HG02759 (cell line): ENCODE data around the gene JOSD2.

ENCODE experiments used
- ATAC-seq: cut with Tn5 transposase; IDR thresholded peaks from one replicate; pipeline ENCODE4 v1.9.1; 2021; ENCODE audit warnings: mild to moderate bottlenecking, moderate library complexity; ENCODE audit not compliant: unreplicated experiment

JOSD2 gene

DNA sequence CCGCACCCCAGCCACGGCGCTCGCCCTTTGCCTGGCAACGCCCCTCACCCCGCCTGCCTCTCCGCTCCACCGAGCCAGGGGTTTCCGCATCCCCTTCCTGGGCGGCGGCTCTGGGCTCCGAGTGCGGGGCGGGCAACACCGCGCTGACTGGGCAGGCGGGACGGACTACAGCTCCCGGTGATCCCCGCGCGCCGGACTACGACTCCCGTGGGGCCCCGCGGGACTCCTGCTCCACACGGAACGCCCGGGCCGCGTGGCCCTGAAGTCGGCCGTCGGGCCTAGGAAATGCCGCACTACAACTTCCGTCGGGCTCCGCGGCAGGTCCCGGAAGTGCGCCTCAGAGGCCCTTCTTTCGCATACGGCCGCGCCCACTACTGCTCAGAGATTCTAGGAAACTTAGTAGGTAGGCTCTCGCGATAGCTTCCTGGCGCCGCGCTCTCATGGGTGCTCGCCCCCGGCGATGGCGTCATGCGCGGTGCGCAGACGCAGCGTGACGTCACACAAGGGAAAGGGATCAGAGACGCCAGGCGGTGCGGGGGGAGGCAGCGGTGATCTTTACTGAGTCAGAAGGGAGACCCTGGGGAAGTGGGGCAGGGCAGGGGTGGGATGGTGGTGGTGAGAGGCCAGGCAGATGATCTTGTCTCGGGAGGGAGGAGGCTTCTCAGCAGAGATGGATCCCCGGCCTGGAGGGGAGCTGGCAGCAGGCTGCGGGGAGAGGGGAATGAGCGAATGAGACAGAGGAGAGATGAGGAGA, at the start of gene JOSD2:
TSS of gene JOSD2 (minus strand) at position 123 of the 754 bp plus-strand sequence. CDS start 760 bp downstream, outside the sequence.
- ATAC-seq, result peak; percentile 90

- ATAC-seq, result no peak
These were observed 48.6 kb upstream of the JOSD2 start for GRCh38 chr19:50559636-50560035.

GRCh38 chr19:50558449-50558848, 47.5 kb upstream of the JOSD2 start:
- no peak for ATAC-seq

- ATAC-seq, result no peak
These were observed 47.0 kb upstream of the JOSD2 start for GRCh38 chr19:50558039-50558438.

- ATAC-seq, result no peak
These were observed 46.1 kb upstream of the JOSD2 start for GRCh38 chr19:50557009-50557613.

DNA sequence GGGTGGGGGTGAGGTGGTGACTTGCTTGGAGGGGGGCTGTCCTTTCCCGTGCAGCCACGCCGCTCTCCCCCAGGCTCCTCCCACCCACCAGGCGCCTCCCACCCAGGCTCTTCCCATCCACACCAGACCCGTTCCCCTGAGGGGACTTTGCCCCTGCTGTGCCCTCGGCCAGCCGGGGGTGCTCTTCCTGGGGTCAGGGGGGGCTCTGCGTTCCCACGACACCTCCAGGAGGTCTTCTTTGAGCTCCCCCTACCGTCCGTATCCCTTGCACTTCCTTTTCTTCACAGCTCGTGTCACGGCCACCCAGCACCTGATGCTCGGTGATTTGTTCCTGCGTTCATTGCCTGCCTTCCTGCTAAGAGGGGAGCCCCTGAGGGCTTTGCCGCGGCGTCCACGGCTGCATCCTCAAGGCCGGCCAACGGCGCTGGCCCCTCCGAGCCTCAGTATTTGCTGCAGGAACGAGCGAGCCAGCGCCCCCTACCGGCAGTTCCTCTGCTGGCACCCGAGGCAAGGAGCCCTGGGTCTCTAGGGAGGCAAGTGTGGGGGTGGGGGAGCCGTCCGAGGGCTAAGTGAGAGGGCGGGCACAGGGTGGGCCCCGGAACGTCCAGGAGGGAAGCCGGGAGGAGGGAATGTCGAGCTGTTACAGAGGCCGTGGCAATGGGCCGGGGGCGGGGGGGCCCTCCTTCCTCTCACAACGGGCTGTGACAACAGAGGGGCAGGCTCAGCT, 45.5 kb upstream of the JOSD2 start:
- no peak for ATAC-seq

DNA sequence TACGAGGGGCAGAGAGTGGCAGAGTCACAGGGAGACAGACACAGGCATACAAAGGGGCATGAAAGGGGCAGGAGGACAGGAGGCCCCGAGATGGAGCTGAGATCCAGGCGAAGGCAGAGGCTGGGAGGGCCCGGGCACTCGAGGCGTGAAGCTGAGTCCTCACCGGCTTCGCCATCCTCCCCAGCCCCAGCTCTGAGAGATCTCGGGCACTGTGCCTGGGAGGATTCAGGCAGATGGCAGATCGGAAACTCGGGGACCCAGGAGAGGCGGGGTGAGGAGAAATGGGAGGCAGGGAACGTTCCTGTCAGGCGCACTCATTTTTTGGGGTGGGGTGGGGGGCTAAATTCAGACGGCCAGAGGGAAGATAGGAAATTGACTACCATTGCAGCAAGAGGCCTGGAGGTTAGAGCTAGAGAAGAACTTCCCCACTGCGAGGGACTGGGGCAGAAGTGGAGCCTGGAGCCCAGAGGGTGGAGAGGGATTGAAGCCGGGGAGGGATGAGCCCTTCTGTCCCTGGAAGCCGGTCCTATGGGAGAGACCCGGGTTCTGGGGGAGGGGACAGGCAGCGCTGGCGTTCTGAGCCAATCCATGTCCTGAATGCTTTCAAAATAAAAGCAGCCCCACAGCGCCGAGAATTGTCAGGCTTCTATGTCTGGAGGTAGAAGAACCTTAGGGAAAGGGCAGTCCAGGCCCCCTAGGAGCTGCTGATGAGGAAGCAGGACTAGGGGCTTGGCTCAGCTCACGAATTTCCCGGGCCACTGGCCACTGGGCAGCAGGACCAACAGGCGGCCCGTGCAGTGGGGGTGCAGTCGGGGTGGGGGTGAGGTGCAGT, 44.7 kb upstream of the JOSD2 start:
- no peak for ATAC-seq

- ATAC-seq, result no peak
These were observed 44.0 kb upstream of the JOSD2 start for GRCh38 chr19:50555033-50555432.

GRCh38 chr19:50554212-50554611, 43.2 kb upstream of the JOSD2 start:
- ATAC-seq, result no peak

GRCh38 chr19:50553134-50553703, 42.2 kb upstream of the JOSD2 start:
- ATAC-seq, result no peak

DNA sequence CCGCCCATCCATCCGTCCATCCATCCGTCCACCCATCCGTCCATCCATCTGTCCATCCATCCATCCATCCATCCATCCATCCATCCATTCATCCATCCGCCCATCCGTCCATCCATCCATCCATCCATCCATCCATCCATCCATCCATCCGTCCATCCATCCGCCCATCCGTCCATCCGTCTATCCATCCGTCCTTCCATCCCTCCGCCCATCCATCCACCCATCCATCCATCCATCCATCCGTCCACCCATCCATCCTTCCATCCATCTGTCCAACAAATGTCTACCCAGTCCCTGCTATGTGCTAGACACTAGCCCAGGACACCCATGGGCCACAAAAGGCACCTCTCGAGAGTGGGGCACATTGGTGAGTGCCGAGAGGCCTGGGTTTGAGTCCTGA, 41.5 kb upstream of the JOSD2 start:
- ATAC-seq, result no peak

DNA sequence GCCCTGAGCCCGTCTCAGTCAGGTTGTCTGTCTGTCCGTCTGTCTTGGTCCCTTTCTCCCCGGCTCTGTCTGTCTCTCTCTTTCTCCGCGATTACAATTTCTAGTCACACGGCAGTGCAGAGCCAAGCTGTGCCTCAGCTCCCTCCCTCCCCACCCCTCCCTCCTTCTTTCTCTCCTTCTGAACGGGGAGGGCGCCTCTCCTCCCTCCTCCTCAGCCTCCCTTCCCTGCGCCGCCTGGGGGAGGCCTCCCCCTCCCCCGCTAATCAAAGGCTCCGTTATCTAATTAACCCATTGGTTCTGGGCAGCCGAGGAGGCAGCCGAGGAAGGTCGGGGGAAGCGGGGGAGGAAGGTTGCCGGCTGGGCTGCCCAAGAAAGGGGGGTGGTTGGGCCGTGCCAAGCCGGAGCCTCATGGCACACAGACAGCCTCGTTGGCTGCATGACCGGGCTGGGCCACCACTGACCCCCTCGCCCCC, 40.8 kb upstream of the JOSD2 start:
- no peak for ATAC-seq

GRCh38 chr19:50551034-50551714, 40.2 kb upstream of the JOSD2 start:
- no peak for ATAC-seq

DNA sequence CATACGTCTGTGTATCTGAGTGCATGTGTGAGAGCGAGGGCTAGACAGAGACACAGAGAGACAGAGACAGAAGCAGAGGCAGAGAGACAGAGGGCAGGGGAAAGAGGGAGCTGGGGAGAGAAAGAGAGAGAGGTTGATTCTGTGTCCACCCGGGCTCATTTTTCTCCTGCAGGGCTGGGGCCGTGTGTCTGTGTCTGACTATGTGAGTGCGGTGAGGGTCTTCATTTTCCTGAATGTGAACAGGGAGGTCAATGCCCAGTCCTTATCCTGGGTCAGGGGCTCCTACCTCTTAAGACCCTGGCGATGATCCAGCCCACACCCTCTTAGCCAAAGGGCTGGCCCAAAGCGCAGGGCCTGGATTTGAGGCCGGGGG, 39.6 kb upstream of the JOSD2 start:
- ATAC-seq, result no peak

DNA sequence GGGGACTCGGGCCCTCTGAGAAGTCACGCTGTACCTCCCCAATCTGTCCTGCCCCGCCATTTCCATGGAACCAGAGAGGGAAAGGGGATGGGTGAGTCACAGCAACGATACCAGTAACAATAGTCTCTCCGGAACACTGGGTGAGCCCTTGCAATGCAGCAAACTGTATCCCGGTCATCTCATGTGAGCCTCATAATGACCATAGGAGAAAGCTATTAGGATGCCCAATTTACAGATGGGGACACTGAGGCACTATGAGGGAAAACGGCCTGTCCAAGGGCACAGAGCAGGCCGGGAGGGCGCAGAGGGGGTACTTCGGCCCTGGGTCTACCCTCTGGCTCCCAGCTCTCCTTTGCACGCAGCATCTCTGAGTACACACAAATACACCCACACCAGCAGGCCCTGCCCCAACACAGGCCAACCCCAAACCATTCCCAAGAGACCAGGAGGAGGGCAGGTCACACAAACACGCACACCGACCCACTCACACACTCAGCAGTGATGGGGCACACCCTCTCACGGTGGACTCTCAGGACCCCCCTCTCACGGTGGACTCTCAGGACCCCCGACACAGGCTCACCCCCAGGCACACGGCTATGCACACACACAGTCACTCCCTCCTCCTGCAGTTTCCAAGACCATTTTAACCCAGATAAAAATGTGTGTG, 39.1 kb upstream of the JOSD2 start:
- ATAC-seq, result no peak

DNA sequence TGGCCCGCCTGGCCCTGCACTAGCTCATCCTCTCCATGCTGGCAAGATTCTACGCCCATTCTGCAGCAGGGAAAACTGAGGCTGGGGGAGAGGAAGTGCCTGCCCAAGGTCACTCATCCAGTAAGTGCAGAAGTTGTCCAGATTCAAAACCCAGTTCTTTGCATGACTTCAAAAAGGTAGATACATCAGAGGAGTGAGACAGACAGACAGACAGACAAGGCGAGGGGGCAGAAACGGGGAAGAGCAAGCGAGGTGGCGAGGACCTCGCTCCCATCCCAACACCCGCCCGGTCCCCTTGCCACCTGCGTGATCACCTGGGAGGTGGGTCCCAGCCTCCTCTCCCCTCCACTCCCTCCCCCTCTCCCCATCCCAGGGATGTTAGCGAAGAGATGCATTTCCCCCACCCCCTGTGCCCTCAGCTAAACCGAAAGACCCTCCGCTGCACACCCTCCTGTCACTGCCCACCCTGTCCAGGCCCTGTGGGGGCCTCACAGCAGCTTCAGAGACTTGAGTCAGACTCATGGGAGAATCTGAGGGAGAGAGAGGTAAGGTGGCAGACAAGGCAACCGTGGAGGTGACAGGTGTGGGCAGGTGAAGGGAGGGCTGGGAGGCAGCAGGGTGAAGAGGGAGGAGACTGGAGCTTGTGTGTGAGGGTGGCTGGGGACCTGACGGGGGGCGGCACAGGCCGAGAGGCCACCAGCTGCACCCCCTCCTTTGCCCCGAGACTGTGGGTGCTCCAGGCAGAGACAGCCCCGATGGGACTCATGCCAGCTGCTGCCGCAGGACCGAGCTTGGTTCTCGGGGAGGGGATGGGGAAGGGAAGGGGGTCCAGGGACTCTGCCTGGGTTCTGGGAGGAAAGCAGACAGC, 38.3 kb upstream of the JOSD2 start:
- ATAC-seq, result no peak

- no peak for ATAC-seq
These were observed 37.4 kb upstream of the JOSD2 start for GRCh38 chr19:50548191-50549058.
